BJ (cell line): ENCODE data around the gene DENND2A. TPM values are rescaled to one million over a fixed set of nuclear protein-coding genes. Genes with fewer than 3 reads are reported as not detected.

Experiments used
- CTCF ChIA-PET: fragments of 350-600 bp; formaldehyde crosslinking; extraction: SDS; loops from one replicate; lab custom pipeline; 2021; ENCODE audit warnings: antibody characterized with exemption, inconsistent platforms; lab: Yijun Ruan, JAX
- POLR2A ChIA-PET: fragments of 300-600 bp; sonication (Branson Sonifier 250); formaldehyde crosslinking; extraction: SDS; loops from one replicate; lab custom pipeline; 2021; ENCODE audit warnings: antibody characterized with exemption; lab: Charles Lee
- DNase-seq: peaks from one replicate; pipeline ENCODE4 v3.0.0-alpha.2; 2011; ENCODE audit warnings: low read depth
- H3K27me3 ChIP-seq: 2 replicates; pipeline ENCODE4 v1.6.0; 2011; ENCODE audit warnings: low read length; ENCODE audit not compliant: control insufficient read depth, insufficient read depth
- H3K36me3 ChIP-seq: 2 replicates; pipeline ENCODE4 v1.5.1; 2011; ENCODE audit warnings: low read length; ENCODE audit not compliant: control insufficient read depth, insufficient read depth
- H3K4me3 ChIP-seq: 2 replicates; pipeline ENCODE4 v1.5.1; 2011; ENCODE audit warnings: low read depth, mild to moderate bottlenecking, control low read depth, low read length
- polyA plus RNA-seq: library from polyadenylated mRNA; depleted of rRNA; stranded (reverse); fragments of >200 nt; gene quantifications from 2 replicates; pipeline ENCODE4 v1.2.3, GENCODE V29; 2011
- TF ChIP-seq, protein P1 (sequence below): IDR thresholded peaks from 2 replicates; pipeline ENCODE4 v1.5.1; 2011; ENCODE audit warnings: low read depth, mild to moderate bottlenecking, control low read depth, inconsistent platforms, low read length, moderate library complexity; ENCODE audit not compliant: insufficient read depth

The DENND2A gene
- polyA plus RNA-seq, 1 experiment = 3.3 TPM

- Histone ChIP-seq H3K4me3 (no peak overlapping the region), H3K36me3 (no peaks in the 10 kb centered on the region), H3K27me3 (no peaks in the 10 kb centered on the region)
- TF ChIP-seq, protein P1, sequence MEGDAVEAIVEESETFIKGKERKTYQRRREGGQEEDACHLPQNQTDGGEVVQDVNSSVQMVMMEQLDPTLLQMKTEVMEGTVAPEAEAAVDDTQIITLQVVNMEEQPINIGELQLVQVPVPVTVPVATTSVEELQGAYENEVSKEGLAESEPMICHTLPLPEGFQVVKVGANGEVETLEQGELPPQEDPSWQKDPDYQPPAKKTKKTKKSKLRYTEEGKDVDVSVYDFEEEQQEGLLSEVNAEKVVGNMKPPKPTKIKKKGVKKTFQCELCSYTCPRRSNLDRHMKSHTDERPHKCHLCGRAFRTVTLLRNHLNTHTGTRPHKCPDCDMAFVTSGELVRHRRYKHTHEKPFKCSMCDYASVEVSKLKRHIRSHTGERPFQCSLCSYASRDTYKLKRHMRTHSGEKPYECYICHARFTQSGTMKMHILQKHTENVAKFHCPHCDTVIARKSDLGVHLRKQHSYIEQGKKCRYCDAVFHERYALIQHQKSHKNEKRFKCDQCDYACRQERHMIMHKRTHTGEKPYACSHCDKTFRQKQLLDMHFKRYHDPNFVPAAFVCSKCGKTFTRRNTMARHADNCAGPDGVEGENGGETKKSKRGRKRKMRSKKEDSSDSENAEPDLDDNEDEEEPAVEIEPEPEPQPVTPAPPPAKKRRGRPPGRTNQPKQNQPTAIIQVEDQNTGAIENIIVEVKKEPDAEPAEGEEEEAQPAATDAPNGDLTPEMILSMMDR = no peak
- DNase-seq = no peak
- POLR2A ChIA-PET = no interaction called here
- CTCF ChIA-PET = interaction anchor here (0.9 to 3.7 kb wide), 6 partner anchors 10 to 990 kb away, joined by 3 to 12 read pairs (median 6); no protein-coding TSS in a partner anchor
These were observed 19.2 kb upstream of the DENND2A start for GRCh38 chr7:140659856-140660255.

DNA sequence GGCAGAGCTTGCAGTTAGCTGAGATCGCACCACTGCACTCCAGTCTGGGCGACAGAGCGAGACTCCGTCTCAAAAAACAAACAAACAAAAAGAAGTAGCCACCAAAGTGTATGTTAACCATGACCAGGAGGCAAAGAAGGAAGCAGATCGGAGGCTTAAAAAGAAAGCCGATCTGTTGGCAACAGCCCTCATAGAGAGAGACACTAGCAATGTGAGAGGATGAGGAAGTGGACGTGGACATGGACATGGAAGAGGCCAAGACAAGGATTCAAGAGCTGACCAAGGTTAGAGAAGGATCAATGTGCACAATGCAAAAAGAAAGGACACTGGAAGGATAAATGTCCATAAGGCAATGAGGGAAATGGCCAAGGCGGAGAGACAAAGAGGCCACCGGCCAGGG is 17.3 kb upstream of the DENND2A start:
- no peaks in the 10 kb centered on the region for H3K27me3 ChIP-seq
- DNase-seq = no peak
- no peaks in the 10 kb centered on the region for H3K36me3 ChIP-seq
- TF ChIP-seq, protein P1 = no peak
- POLR2A ChIA-PET = no interaction called here
- CTCF ChIA-PET = interaction anchor here (0.6 to 2.6 kb wide), 2 partner anchors 140 to 309 kb away, joined by 3 to 28 read pairs; no protein-coding TSS in a partner anchor
- H3K4me3 ChIP-seq = no peak overlapping the region

DNA sequence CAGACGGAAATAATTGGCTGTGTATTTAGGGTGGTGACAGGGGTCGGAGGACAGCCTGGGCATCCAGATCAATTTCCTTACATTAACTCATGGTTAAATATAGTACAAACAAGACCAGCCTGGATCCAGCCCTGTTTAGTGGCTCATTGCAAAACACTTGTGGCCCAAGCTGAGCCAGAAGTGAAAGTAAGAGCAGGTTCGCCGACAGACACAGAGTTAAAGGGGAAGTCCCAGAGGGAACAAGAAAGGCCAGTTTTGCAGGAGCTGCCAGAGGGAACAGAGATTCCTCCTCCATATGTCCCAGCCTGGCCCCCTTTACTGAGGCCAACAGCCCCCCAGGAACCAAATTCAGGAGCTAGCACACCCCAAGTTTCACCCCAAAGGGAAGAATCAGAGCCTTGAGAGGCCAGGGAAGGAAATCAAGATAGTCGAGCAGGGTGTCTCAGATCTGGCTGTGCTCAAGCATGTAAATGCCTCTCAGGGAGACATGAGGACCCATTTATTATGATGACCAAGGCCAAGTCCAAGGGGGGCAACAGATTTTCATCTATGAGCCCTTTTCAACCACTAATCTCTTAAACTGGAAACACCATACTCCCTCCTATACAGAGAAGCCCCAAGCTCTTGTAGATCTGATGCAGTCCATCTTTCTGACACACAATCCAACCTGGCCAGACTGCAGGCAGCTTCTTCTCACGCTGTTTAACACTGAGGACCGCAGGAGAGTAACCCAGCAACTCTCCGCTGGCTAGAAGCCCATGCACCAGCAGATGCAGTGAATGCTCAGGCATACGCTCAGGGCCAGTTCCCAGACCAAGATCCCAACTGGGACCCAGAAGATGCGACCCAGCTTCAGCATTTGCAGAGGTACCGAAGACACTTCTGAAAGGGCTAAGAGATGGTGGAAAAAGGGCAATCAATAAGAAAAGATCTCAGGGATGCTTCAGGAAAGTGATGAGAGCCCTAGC is 16.2 kb upstream of the DENND2A start:
- TF ChIP-seq, protein P1 = no peak
- no peaks in the 10 kb centered on the region for H3K36me3 ChIP-seq
- ChIA-PET CTCF (interaction anchor here (0.6 to 2.6 kb wide), 7 partner anchors 17 to 874 kb away, joined by 3 to 28 read pairs (median 4); no protein-coding TSS in a partner anchor), POLR2A (no interaction called here)
- DNase-seq = no peak
- H3K27me3 ChIP-seq = no peaks in the 10 kb centered on the region
- H3K4me3 ChIP-seq = peak overlapping the region; percentile 20; the same call in 1 of the 2 replicates

GRCh38 chr7:140655511-140656408 is 15.1 kb upstream of the DENND2A start:
- POLR2A ChIA-PET = no interaction called here
- no peak for DNase-seq
- CTCF ChIA-PET = interaction anchor here (1.5 to 2.6 kb wide), 4 partner anchors 120 to 181 kb away, joined by 4 to 28 read pairs (median 4); no protein-coding TSS in a partner anchor
- no peaks in the 10 kb centered on the region for H3K36me3 ChIP-seq
- TF ChIP-seq, protein P1 = no peak
- H3K27me3 ChIP-seq = no peaks in the 10 kb centered on the region
- H3K4me3 ChIP-seq = no peak overlapping the region
